OCI-M2 (cell line): ENCODE data around the gene MOB2.

Experiments
- DNase-seq: peaks from one replicate; lab custom pipeline; 2025; ENCODE audit not compliant: unreplicated experiment; lab: John Stamatoyannopoulos, UW

MOB2 gene

DNA sequence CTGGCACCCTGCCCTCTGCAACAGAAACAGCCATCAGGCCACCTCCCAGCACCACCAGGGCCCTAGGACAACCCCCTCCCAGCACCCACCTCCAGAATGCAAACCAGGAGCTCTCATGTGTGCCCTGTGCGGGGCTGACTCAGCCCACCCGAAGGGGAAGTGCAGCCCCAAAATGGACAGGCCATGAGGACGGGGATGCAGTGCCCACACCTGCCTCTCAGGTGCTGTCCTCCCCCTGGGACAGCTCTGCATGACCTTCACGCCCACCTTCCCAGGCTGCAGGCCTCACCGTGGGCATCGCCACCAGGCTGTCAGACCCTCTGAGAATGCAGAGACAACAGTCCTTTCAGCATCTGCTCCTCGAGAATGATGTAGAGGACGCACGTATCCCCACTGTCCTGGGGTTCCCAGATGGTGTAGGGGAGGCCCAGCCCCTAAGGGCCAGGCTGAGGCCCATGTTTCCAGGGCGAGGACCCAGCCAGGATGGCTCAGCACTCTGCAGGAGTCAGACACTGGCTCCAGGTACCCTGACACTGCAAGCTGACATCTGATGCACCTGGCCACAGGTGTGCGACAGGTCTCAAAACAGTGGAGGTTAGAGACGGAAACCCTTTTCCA is 13.5 kb downstream of the MOB2 start:
- no peak for DNase-seq

DNA sequence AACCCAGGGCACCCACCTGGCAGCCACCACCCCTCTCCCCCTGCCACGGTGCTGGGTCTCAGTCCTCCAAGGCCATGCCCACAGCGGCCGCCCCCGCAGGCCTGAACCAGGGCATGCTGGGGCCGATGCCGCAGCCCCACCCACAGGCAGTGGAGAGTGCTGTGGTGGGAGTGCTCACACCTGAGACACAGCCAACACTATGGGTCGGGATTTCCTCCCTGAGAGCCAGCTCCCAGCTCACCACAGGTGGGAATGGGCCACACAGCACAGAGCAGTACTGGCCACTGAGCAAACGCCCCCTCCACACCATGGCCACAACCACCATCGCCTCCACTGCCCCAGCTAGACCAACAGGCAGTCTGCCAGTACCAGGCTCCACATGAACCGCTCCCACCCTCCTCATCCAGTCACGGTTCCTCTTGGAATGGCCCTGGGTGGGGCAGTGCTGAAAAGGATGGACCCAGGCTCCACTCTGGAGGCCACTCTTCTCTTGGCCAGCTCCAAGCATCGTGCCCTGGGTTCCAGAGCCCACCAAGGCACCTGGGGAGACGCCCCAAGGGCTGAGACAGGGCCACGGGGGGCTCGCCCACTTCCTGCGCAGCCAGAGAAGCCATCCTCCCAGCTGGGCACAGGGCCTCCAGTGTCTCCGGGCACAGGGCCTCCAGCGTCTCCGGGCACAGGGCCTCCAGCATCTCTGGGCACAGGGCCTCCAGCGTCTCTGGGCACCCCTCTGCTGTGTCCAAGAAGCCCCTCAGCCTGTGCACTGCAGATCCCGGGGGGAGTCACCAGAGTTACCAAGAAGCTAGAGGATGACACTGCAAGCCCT is 14.2 kb downstream of the MOB2 start:
- DNase-seq: no peak

DNA sequence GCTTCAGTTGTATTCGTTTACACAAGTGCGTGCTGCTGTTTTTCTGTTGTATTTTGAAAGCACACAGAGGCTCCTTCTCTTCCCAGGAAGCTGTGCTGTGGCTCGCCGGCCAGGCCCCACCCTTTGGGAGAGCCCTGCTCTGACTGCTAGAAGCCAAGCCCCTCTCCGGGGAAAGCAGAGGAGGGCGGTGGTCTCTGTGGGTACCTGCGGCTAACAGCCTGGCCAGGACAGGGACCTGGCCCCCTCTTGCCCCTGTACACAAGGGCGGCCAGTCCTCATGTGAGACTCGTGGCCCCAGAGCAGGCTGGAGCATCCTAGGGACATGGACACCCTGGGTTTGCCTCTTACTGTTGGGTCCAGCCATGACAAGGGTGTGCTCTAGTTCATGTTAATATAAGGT is 14.8 kb downstream of the MOB2 start:
- no peak for DNase-seq

DNA sequence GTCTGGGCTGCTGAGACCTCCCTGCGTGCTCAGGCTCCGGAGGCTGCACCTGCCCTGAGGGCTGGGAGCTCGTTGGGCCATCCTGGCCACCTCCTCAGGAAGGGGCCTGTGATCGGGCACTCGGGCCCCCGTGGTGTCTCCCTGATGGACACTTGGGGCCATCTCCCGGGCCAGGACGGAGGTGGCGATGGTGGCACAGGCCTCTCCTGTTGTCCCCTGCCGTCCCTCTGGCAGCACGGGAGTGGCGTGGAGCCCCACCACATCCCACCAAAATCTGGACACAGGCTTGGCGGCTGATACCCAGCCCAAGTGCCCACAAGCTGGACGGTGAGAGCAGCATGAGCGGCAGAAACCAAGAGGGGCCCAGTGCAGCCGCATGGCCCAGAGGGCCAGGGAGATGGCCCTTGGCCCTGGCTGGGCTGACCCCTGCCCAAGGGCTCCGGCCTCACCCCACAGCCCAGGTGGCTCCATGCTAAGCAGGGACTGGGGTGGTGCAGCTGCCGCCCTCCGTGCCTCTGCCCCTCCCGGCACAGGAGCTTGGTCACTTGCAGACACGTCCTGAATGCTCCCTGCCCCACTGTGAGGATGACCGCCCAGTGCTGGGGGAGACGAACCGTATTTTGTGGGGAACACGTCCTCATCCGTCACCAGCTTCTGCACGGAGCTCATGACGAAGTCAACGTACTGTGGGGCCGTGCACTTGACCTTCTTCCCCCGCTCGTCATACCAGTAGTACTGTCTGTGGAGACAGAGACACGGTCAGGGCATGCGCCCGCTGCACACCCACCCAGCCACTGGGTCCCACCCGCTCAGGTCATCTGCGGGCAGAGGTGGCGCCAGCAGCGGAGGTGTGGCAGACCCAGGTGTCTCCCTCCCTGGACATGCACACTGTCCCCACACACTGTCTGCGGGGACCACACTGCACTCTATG is 15.6 kb downstream of the MOB2 start:
- no peak for DNase-seq

DNA sequence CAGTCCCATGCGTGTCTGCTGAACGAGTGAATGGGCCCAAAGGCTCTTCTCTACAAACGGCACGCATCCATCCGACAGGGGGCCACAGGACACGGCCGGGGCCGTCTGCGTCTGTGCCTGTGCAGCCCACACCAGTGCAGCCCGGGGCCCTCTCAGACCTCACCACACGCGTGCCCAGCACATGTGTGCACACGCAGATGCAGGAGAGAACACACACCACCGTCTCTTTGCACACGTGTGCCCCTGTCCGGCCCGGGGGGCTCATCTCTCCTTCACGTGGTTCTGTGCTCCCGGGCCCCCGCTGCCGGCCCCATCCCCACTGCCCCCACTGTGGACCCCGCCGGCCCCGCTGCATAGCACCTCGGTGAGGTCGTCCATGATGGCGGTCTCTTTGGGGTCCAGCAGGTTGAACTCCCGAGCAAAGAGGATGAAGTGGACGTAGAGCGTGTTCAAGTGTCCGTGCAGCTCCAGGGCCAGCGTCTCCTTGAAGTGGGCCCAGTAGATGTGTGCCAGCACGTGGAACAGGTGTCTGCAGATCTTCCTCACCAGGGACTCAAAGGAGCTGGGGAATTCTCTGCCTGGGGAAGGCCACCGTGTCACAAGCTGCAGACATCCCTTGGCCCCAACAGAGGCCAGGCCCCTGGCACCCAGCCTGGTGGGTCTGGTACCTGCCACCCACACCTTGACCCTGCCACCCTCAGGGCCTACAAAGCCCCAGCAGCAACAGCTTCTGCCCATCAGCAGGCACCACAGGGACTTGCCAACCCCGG is 16.5 kb downstream of the MOB2 start:
- no peak for DNase-seq

DNA sequence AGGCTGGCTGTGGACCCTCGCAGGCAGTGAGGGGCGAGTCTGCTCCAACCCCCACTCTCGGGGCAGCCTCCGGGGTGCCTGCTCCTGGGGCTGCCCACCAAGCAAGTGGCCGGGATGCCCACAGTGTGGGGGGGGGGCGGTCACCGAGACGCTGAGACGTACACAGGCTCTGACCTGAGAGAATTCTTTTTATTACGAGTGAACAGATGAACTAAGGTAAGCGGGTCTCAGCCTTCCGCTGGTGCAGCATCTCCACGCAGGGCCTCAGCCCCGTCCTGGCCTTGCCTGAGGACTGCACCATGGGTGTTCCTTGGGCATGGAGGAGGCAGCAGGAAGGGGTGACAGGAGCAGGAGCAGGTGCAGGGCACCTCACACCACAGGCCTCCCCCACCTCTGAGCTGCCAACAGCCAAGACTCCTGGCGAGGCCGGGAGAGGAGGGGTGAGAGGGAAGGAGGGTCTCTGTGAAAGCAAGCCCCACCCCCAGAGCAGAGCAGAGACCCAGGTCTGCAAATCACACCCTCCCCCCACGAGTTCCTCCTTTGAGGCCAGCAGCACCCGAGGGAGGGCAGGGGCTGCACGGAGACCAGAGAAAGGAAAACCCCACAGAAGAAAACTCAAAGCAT is 17.2 kb downstream of the MOB2 start:
- DNase-seq: no peak

DNA sequence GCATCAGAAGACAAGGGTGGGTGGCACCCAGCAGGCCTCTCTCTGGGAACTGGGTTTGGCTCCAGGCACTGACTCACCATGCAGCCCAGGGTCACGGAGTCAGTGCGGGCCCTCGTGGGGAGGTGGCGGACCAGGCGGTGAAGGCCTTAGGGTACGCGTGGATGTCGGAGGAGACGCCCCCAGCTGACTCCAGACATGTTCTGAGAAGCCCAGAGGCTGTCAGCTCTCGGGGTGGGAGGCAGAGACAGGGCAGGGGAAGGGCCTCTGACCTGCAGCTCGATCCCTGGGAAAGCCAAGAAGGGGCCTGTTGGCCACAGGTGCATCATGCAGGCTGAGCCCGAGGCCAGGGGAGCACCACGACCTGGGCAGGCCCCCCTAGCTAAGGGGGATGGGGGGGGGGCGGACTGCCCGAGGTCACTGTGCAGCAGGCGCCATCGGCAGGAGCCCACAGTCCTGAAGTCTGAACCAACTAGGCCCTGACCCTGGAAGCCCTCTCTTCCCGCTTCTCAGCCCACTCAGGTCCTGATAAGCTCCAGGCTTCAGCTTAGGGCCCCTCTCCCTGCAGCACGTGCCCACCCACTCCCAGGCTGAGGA is 18.0 kb downstream of the MOB2 start:
- no peak for DNase-seq

DNA sequence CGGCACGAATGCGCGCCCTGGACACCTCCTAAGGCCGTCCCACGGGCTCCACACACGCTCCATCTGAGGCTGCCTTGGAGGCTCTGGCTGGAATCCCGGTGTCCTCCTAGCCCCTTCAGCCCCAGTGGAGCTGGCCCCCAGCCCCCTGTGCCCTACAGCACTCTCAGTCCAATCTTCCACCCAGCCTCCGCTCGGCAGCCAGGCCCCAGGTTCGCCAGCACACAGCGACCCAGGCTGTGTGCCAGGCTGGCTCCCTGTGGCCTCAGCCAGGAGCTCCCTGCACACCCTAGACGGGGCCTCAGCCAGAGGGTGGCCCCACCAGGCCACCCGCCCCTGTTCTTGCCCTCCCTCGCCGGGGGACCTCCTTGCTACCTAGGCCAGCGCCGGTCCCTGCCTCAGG is 18.6 kb downstream of the MOB2 start:
- DNase-seq: no peak

DNA sequence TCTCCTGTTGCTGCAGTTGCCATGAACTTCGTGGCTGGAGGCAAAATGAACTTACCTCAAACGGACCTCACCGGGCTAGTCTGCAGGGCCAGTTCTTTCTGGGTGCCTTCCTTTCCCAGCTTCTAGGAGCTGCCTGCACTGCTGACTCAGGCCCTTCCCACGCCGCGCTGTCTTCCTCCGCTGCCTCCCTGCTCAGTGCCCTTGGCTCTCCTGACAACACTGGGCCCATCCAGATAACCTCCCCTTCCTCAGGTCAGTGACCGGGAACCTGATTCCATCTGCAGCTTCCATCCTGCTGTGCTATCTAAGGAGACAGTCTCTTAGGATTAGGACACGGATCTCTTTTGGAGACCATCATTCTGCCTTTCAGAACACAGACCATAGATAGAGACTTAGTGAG is 19.3 kb downstream of the MOB2 start:
- DNase-seq: no peak

DNA sequence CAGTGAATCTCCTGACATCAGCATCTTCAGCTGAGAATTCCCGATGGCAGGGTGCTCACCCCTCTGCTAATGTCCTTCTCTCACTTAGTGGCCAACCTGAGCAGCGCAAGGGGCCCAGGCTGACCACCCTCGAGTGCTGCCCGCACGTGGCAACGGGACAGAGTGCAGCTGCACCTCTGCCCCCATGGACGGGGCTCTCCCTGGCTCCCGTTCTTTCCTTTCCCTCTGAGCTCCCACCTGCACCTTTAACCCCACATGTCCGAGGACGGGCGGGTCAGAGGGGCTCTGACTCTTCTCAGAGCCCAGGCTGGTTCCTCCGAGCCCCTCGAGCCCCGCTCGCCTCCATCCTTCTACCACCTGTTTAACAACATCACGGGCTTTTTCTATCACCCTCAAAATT is 19.8 kb downstream of the MOB2 start:
- no peak for DNase-seq

DNA sequence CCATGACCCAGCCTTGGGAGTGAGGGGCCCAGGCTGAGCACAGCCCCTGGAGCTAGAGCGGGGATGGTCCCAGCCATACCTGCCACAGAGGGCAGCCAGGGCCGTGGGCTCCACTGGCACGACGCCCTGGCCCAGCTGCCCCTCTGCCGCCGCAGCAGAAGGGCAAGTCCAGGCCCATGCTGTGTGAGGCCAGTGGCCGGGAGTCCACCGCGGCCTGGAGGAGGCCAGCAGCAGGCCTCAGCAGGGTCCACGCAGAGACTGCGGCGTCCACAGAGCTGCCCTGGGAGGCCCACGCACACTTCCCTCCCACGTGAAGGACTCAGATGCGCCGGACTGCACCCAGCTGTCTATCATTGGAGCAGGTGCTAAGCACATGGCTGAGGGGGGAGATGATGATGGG is 23.5 kb downstream of the MOB2 start:
- DNase-seq: no peak

DNA sequence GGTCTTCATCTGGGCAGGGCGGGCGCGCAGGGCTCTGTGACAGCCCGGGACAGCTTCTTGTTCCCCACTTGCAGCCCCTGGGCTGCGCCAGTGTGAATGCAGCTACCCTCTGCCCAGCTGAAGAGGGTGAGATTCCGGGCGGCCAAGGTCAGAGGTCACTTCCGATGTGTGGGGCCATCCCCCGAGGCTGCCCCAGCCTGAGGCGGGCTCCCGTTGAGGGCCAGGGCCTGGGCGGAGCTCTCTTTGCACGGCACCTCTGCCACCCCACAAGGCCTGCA is 23.9 kb downstream of the MOB2 start:
- DNase-seq: no peak

DNA sequence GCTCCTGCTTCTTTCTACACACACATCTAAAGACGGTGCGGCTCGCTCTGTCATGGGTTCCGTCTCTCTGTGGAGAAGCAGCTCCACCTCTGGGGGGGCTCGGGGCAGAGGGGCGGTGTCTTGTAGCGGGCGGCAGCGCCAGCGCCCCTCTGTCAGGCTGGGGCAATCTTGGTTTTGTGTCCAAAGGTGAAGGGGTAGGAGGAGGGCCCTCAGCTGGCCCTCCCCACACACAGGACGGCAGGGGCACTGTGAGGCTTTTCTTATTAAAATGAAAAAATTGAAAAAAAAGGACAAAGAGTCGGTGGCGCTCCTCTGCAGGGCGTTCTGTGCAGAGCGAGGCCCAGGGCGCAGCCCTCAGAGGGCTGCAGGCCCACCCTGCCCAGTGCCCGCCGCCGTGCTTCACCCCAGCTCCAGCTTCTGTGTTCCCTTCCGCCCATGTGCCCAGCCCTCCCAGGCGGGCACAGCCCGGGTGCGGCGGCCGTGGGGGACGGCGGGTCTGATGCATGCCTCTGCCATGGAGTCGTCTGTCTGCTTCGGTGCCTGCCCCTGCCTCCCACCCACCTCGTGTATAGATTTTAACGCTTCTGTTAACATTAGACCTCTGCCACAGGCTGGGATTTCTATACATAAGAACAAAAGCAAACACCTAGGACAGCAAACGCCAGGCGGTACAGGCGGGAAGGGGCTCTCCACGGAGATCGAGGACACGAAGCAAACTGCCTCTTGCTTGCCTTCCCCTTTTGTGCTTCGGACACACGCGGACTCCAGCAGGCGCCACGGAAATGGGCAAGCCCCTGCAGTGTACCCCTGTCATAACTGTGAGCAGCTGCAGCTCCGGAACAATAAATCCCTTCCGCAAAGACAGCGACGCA is 24.5 kb downstream of the MOB2 start:
- DNase-seq: no peak

DNA sequence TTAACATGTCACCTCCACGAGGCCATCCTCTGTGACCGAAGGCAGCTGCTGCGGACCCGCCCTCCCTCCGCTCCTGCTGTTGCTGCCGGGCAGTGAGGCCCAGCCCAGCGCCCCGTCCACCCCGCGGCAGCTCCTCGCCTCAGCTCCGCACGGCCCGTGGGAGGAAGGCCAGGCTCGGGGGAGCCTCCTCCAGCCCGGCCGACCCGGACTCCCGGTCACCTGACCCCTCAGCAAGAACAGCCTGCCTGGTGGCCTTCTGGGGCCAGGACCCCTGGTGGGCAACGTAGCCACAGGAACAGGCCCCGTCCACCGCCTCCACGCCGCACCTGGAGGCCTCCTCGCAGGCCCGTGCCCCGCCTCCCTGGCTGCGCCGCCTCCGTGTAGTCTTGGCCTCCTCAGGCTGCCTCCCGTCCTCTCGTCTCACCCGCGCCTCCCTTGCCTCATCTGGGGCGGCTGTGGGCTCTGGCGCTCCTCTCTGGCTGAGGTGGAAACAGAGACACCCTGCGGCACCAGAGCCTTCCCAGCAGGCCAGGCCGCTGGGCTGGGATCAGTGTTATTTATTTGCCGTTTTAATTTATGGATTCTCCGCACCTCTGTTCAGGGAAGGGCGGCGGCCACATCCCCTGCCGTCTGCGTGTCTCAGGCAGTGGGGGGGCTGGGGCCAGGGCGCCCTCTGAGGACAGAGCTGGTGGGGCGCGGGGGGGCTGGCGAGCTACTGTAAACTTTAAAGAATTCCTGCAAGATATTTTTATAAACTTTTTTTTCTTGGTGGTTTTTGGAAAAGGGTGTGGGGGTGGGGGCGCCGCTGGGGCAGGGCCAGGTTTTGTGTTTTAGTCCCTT is 25.4 kb downstream of the MOB2 start:
- DNase-seq: no peak

DNA sequence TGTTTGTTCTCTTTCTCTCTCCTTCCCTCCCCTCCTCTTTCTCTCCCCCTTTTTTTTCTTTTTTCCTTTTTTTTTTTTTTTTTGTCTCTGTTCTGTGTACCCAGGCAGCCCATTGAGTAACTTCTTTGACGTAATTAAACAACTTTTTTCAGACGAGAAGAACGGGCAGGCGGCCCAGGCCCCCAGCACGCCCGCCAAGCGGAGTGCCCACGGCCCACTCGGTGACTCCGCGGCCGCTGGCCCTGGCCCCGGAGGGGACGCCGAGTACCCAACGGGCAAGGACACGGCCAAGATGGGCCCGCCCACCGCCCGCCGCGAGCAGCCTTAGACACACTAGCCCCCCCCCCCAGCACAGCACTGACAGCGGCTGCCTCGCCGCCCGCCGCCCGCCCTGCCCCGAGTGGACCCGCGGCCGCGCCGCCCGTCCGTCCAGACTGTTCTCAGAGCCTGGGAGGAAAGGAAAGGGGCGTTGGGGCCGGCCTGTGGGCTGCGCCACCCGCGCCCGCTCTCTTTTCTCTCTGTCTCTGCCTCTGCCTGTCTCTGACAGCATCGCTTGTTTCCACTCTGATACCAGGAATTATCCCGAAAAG is 26.1 kb downstream of the MOB2 start:
- DNase-seq: no peak

DNA sequence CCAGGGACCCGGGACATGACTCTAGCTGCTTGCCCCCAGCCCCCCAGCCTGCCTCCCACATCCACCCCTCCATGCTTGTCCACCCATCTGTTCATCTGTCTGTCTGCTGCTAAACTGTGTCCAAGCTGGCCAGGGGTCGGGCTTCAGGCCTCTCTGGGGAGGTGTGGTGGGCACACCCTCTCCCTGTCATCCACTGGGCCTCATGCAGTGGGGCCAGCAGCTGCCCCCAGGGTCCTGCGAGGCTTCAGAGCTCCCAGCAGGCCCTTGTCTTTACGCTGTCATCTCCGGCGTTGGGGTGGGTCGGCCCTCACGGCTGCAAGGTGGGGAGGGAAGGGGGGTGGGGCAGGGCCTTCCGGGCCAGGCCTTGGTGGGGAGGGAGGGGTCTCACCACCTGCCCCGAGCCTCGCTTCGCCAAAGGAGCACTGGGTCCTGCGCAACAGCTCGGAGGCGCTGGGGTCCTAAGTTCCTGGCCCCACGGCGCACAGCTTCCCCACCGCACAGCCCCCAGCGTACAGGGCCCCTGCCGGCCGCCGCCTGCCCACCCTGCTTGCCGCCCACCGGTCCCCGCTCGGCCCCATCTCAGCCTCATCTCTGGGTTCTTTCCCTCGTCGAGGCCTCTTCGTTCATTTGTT is 26.7 kb downstream of the MOB2 start:
- no peak for DNase-seq

DNA sequence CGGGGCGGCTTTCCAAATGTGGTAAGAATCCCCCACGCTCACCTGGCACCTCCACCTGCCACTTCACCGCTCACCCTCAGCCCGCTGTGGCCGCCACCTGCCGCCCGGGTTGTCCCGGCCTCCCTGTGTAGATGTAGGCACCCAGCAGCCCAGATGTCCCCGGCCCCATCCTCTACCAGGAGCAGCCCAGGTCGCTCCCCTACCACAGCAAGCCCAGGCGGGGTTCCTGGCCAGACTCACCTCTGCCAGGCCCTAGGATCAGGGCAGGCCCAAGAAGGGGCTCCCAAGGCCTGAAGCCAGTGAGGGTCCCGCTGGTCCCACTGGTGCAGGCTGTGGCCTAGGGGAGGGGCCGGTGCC is 27.4 kb downstream of the MOB2 start:
- DNase-seq: no peak
